OCI-LY3 (cell line): ENCODE data around the gene LAMB4.

Source experiments
- CTCF ChIP-seq: fragments of 200-600, 300-600 bp; sonication (generic); IDR thresholded peaks from 2 replicates; pipeline ENCODE4 v1.5.1; 2014; ENCODE audit warnings: antibody characterized with exemption, low read length, low read depth
- EZH2phosphoT487 ChIP-seq: fragments of 200-600 bp; shearing (Covaris generic); IDR thresholded peaks from 2 replicates; pipeline ENCODE4 v1.6.1; 2018; ENCODE audit warnings: antibody characterized with exemption, mixed run types, low read depth

GRCh38 chr7:108094933-108095710 lies 35.0 kb downstream of the LAMB4 start:
- no peak for TF ChIP-seq CTCF
- TF ChIP-seq EZH2phosphoT487: no peak
